Mammary epithelial cell (primary cell): ENCODE data around the gene HELT.

Source experiments
- EZH2 ChIP-seq: IDR thresholded peaks from 2 replicates; pipeline ENCODE4 v1.6.1; 2012; ENCODE audit warnings: low read length, inconsistent platforms, borderline replicate concordance
- TF ChIP-seq, protein P1 (sequence below), 2 donors: IDR thresholded peaks in 1 of 2; conservative IDR thresholded peaks in 1 of 2; 2 replicates each; pipeline ENCODE4 v1.5.1; 2011 to 2012; ENCODE audit warnings: inconsistent platforms in 2 of 2, low read length in 2 of 2, mild to moderate bottlenecking in 2 of 2, control low read depth in 1 of 2, low read depth in 1 of 2; ENCODE audit not compliant: insufficient read depth in 1 of 2; ENCODE audit errors: extremely low read depth in 1 of 2

DNA sequence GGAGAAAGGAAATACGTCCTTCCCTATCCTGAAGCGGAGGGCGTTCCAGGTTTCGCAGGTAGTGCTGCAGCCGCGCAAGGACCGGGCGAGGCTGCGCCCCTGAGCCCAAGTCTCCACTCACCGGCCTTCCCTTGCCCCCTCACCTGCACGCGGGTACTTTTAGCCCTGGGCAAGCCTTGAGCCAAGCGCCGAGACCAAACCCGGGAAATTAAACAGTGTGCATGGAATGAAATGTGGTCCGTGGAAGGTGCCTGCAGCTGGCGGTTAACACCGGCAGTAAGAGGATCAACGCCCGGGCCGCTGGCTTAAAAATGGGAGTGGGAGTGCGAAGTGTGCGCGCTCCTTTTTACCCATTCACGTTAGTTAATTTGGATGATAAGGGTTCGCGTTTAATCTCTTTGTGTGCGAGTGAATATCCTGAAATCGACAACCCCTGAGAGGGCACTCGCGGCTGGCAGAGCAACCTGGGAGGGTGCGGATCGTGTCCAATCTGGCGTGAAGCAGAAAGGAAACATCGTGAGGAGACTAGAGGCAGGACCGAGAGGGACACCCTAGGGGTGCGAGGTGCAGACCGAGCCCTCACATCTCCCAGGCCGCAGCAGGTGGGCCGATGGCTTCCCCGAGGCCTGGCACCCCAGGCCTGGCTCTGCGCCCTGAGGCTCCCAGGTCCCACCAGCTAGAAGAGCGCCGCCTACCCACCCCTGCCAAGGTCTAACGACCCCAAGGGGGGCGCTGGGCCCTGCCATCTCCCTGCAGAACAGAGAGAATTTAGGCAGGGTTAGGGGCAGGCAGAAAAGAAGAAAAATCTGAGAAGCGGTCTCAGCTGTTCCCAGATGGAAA, 2.0 kb upstream of the HELT start:
- TF ChIP-seq, protein P1, sequence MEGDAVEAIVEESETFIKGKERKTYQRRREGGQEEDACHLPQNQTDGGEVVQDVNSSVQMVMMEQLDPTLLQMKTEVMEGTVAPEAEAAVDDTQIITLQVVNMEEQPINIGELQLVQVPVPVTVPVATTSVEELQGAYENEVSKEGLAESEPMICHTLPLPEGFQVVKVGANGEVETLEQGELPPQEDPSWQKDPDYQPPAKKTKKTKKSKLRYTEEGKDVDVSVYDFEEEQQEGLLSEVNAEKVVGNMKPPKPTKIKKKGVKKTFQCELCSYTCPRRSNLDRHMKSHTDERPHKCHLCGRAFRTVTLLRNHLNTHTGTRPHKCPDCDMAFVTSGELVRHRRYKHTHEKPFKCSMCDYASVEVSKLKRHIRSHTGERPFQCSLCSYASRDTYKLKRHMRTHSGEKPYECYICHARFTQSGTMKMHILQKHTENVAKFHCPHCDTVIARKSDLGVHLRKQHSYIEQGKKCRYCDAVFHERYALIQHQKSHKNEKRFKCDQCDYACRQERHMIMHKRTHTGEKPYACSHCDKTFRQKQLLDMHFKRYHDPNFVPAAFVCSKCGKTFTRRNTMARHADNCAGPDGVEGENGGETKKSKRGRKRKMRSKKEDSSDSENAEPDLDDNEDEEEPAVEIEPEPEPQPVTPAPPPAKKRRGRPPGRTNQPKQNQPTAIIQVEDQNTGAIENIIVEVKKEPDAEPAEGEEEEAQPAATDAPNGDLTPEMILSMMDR (conservative IDR thresholded peaks at IDR 0.05 in 1 of 2, IDR thresholded peaks at IDR 0.05 in 1 of 2; ENCODE audit: extremely low read depth in 1 of 2, insufficient read depth in 1 of 2, low read depth in 1 of 2, low read length in 2 of 2) = no peak
- peak; percentile 74 for TF ChIP-seq EZH2
